Measurements from ENCODE around the gene FUOM. TPM values are rescaled to one million over a fixed set of nuclear protein-coding genes. Genes with fewer than 3 reads are reported as not detected.
"Not testable (repeated sequence)": the region's sequence is repeated elsewhere in the genome, so short reads cannot be mapped to it uniquely, and the experiment has no call there.

Gene FUOM
- total RNA-seq, 1 donor from 2014 or later, result 9.3 TPM

DNA sequence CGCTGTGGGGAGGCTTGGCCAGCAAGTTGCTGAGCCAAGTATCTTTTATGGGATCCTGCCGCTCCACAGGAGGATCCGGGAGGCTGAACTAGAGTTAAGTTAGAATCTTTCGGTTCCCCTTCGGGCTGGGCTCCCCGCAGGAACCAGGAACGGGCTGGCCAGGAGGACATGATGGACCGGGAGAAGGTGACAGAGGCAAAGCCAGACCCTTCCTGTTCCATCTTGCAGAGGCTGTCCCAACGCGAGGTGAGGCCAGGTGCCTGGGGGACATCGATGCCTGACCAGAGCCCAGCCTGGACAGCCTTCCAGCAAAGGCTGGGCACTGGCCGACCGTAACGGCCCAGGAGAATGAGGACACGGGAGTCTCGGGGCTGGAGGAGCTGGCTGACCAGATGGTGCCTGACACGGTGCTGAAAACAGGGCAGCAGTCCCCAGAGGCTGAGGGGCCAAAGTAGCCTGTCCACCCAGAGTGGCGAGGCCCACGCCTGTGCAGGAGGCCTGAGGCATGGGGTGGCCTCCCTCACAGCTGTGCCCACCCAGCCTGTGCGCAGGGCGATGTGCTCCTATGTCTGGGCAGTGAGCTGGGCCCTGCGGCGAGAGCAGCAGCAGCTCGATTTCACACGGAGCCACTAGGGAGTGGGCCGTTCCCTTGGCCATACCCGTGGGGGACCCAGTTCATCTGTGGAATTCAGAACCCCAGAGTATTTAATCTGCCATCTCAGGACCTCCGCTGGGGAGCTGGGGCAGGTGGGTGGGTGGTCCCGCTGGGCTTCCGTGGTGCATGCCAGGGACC is 19.4 kb upstream of the FUOM start:
- Histone ChIP-seq H3K4me2 (peak overlapping the region; percentile 98), H2AFZ (replicated peaks) (no peak overlapping the region), H3K4me1 (peaks cover 11% of the 10 kb centered on the region), H3K27ac (no peak overlapping the region), H3K4me3 (no peak overlapping the region), H4K20me1 (ENCODE audit: low read depth) (peaks cover 9% of the 10 kb centered on the region), H3K36me3 (no peaks in the 10 kb centered on the region), H3F3A (ENCODE audit: low read depth) (peaks cover 21% of the 10 kb centered on the region), H3K9me3 (ENCODE audit: low read depth) (no peaks in the 10 kb centered on the region), H3K27me3 (peaks cover 63% of the 10 kb centered on the region), H3K79me2 (ENCODE audit: low read depth) (peaks cover 5% of the 10 kb centered on the region), H3K9ac (no peak overlapping the region)
- no peak for TF ChIP-seq EZH2phosphoT487 (IDR thresholded peaks at IDR 0.05)
- no peak for TF ChIP-seq EZH2 (IDR thresholded peaks at IDR 0.05)
- TF ChIP-seq, protein P1, sequence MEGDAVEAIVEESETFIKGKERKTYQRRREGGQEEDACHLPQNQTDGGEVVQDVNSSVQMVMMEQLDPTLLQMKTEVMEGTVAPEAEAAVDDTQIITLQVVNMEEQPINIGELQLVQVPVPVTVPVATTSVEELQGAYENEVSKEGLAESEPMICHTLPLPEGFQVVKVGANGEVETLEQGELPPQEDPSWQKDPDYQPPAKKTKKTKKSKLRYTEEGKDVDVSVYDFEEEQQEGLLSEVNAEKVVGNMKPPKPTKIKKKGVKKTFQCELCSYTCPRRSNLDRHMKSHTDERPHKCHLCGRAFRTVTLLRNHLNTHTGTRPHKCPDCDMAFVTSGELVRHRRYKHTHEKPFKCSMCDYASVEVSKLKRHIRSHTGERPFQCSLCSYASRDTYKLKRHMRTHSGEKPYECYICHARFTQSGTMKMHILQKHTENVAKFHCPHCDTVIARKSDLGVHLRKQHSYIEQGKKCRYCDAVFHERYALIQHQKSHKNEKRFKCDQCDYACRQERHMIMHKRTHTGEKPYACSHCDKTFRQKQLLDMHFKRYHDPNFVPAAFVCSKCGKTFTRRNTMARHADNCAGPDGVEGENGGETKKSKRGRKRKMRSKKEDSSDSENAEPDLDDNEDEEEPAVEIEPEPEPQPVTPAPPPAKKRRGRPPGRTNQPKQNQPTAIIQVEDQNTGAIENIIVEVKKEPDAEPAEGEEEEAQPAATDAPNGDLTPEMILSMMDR (IDR thresholded peaks at IDR 0.05), result no peak
- H3K9me3 Mint-ChIP-seq, result no peaks in the 10 kb centered on the region
- H3K4me3 Mint-ChIP-seq, result peak overlapping the region; percentile 87
- DNase-seq (ENCODE audit: low spot score), result no peak
- no peaks in the 10 kb centered on the region for H3K36me3 Mint-ChIP-seq
- no peak overlapping the region for H3K27ac Mint-ChIP-seq
- H3K4me1 Mint-ChIP-seq, result peaks cover 17% of the 10 kb centered on the region
- H3K27me3 Mint-ChIP-seq (ENCODE audit: insufficient read depth, low read depth), result peaks cover 12% of the 10 kb centered on the region

DNA sequence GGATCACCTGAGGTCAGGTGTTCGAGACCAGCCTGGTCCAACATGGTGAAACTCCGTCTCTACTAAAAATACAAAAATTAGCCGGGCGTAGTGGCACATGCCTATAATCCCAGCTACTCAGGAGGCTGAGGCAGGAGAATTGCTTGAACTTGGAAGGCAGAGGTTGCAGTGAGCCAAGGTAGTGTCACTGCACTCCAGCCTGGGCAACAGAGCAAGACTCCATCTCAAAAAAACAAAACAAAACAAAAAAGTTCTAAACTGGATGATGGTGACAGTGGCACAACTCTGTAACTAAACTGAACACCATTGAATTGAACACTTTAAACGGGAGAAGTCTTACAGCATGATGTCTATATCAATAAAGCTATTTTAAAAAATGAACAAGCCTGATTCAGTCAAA is 18.4 kb upstream of the FUOM start:
- not testable (repeated sequence) for H2AFZ ChIP-seq (replicated peaks); H3K27ac Mint-ChIP-seq; H3K9ac ChIP-seq; H3K36me3 Mint-ChIP-seq; H3K4me3 ChIP-seq; H3K9me3 ChIP-seq (ENCODE audit: low read depth); H3K4me2 ChIP-seq; H3K9me3 Mint-ChIP-seq; H3K36me3 ChIP-seq; DNase-seq (ENCODE audit: low spot score); H3K27ac ChIP-seq
- Mint-ChIP-seq H3K4me3 (peak overlapping the region; percentile 77), H3K27me3 (ENCODE audit: insufficient read depth, low read depth) (peaks cover 12% of the 10 kb centered on the region), H3K4me1 (peaks cover 17% of the 10 kb centered on the region)
- peaks cover 63% of the 10 kb centered on the region for H3K27me3 ChIP-seq
- peaks cover 15% of the 10 kb centered on the region for H3K79me2 ChIP-seq (ENCODE audit: low read depth)
- peaks cover 15% of the 10 kb centered on the region for H4K20me1 ChIP-seq (ENCODE audit: low read depth)
- peaks cover 21% of the 10 kb centered on the region for H3F3A ChIP-seq (ENCODE audit: low read depth)
- peaks cover 11% of the 10 kb centered on the region for H3K4me1 ChIP-seq

DNA sequence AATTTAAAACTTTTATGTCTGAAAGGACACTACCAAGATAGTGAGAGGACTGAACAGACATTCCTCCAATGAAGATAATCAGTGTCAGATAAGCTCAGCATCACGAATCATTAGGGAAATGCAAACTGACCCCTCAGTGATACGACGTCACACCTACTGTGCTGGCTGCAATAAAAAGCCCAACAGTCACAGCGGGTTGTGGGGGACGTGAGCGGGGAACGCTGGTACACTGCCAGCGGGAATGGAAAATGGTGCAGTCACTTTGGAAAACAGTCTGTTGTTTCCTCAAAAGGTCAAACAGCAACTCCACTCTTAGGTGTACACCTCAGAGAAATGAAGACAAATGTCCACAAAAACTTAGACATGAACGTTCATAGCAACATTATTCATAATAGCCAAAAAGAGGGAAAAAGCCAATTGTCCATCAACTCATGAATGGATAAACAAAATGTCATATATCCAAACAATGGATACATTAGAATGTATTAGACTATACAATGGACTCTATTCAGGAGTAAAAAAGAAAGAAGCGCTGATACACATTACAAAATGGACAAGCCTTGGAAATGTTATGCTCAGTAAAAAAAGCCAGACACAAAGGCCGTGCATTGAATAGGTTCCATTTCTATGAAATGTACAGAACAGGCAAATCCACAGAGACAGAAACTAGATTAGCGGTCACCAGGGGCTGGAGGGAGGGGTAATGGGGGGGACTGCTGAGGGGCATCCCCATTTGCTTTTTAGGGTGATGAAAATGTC is 17.7 kb upstream of the FUOM start:
- Mint-ChIP-seq H3K4me3 (peak overlapping the region; percentile 56), H3K4me1 (peaks cover 17% of the 10 kb centered on the region), H3K27ac (no peak overlapping the region), H3K27me3 (ENCODE audit: insufficient read depth, low read depth) (peaks cover 12% of the 10 kb centered on the region), H3K9me3 (no peaks in the 10 kb centered on the region), H3K36me3 (peaks cover under 1% of the 10 kb centered on the region)
- Histone ChIP-seq H3K4me1 (peaks cover 11% of the 10 kb centered on the region), H3K4me3 (no peak overlapping the region), H3K9me3 (ENCODE audit: low read depth) (no peaks in the 10 kb centered on the region), H3K36me3 (no peaks in the 10 kb centered on the region), H4K20me1 (ENCODE audit: low read depth) (peaks cover 14% of the 10 kb centered on the region), H3K9ac (no peak overlapping the region), H3K27ac (no peak overlapping the region), H3F3A (ENCODE audit: low read depth) (peaks cover 21% of the 10 kb centered on the region), H3K4me2 (no peak overlapping the region), H3K79me2 (ENCODE audit: low read depth) (peaks cover 16% of the 10 kb centered on the region), H3K27me3 (peaks cover 63% of the 10 kb centered on the region), H2AFZ (replicated peaks) (no peak overlapping the region)
- DNase-seq (ENCODE audit: low spot score), result no peak
- TF ChIP-seq, protein P1 (IDR thresholded peaks at IDR 0.05), result no peak
- TF ChIP-seq EZH2 (IDR thresholded peaks at IDR 0.05), result no peak
- no peak for TF ChIP-seq EZH2phosphoT487 (IDR thresholded peaks at IDR 0.05)

Measured in neural progenitor cell (in vitro differentiated cells).